GM21717 (cell line): ENCODE results near the gene RALGPS2.

Source experiments
- ATAC-seq: cut with Tn5 transposase; IDR thresholded peaks from one replicate; pipeline ENCODE4 v1.9.1; 2021; ENCODE audit warnings: mild to moderate bottlenecking, moderate library complexity; ENCODE audit not compliant: unreplicated experiment

The RALGPS2 gene

DNA sequence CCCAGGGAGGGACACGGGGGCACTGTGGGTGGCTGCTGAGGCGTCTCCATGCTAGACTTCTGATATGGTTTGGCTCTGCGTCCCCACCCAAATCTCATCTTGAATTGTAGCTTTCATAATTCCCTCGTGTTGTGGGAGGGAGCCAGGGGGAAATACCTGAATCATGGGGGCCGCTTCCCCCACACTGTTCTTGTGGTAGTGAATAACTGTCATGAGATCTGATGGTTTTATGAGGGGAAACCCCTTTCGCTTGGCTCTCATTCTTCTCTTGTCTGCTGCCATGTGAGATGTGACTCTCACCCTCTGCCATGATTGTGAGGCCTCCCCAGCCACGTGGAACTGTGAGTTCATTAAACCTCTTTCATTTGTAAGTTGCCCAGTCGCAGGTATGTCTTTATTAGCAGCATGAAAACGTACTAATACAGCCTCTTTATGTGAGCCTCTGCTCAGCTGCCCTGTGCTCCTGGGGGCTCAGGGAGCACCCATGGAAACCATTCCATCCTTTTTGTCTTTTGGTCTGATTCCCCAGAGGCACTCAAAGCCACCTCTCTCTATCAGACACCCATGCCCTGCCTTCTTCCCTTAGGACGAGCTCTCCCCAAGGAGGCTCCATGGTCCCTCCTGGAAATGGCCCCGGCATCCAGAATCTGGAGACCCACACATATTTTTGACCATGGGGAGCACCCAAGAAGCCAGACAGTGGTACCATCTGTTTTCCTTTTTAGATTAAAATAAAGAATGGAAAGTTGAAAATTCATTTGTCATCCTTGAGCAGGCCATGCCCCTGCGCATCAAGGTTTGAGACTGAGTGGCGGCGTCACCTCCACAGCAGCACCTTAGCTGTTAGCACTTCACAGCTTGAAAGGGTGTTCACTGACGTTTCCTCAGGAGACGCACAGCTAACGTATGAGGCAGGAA lies 234.8 kb downstream of the RALGPS2 start:
- no peak for ATAC-seq

DNA sequence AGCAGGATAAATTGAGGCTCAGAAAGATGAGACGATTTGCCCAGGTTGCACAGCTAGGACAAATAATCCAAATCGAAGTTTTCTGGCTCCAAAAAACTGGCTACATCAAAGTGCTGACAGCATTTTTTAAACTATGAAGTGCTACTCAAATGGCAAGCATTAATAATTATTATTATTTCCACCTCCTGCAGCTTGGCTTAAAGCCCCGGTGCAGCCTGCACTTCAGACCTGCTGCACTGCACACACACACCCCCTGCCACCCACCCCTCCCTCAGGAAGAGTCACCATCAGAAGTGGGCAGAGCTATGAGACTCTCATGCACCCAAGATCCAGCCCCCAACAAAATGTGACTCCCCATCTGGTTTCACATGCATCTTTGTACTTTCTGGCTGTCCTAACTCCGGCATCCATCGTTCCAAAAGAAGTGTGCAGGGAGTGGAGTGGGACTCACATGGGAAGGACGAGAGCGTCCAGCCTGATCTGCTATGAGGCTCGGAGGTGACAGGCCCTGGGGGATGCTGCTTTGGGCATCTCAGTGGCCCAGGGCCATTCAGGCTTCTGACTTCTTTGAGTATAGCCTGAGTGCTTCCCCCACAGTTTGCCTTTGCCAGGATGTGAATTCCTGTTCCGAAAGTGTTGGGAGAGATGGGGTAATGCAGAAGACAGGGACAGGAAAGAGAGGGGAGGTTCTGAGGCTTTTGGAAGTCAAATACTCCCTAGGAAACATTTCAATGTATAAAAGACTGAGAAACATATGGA lies 235.6 kb downstream of the RALGPS2 start:
- ATAC-seq = no peak

DNA sequence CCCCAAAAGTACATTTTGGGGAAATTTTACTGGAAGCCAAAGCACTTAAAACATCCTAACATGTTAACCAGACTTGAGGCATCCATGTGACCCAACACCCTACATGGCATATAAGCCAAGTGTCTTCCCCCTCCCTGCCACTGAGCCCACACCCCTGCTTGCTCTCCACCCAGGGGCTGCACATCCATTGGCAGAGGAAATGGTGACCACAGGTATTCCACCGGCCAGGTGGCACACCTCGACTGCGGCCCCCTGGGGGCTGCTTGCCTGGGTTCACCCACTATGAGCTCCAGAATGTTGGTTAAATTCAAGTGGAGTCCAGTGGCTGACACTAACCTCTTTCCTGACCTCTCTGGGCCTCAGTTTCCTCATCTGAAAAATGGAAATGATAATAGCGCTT lies 236.3 kb downstream of the RALGPS2 start:
- no peak for ATAC-seq

DNA sequence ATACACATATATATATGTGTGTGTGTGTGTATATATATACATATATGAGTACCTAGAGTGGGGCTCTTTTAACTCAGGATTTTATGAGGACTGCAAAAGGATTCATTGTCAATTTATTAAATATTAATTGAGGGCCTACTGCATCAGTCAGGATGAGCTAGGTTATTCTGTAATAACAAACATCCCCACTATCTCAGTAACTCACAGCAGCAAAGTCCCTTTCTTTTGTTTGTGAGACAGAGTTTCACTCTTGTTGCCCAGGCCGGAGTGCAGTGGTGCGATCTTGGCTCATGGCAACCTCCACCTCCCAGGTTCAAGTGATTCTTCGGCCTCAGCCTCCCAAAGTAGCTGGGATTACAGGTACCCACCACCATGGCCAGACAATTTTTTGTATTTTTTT lies 236.8 kb downstream of the RALGPS2 start:
- ATAC-seq = no peak

DNA sequence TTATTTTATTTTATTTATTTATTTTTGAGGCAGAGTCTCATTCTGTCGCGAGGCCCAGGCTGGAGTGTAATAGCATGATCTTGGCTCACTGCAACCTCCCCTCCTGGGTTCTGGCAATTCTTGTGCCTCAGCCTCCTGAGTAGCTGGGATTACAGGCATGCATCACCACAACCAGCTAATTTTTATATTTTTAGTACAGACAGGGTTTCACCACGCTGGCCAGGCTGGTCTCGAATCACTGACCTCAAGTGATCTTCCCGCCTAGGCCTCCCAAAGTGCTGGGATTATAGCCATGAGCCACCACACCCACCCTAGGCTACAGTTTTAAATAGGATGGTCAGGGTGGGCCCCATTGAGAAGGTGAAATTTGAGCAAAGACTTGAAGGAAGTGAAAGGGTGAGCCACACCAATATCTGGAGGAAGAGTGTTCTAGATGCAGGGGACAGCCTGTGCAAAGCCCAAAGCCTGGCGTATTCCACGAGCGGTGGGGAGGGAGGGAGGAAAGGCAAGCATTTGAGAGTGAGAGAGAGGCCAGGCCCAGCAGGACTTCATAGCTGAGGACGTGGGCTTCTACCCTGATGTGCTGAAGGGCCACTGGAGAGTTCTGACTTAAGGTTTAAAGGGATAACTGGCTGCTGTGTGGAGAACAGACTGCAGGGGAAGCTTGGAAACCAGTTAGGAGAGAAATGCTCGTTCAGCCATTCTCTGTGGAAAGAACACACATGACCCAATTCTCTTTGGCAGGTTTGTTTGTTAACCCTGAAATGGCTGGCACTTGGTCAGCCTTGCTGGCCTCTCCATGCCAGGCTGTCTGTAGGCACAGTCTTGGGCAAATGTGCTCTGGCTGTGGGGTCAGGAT lies 238.0 kb downstream of the RALGPS2 start:
- ATAC-seq = no peak

DNA sequence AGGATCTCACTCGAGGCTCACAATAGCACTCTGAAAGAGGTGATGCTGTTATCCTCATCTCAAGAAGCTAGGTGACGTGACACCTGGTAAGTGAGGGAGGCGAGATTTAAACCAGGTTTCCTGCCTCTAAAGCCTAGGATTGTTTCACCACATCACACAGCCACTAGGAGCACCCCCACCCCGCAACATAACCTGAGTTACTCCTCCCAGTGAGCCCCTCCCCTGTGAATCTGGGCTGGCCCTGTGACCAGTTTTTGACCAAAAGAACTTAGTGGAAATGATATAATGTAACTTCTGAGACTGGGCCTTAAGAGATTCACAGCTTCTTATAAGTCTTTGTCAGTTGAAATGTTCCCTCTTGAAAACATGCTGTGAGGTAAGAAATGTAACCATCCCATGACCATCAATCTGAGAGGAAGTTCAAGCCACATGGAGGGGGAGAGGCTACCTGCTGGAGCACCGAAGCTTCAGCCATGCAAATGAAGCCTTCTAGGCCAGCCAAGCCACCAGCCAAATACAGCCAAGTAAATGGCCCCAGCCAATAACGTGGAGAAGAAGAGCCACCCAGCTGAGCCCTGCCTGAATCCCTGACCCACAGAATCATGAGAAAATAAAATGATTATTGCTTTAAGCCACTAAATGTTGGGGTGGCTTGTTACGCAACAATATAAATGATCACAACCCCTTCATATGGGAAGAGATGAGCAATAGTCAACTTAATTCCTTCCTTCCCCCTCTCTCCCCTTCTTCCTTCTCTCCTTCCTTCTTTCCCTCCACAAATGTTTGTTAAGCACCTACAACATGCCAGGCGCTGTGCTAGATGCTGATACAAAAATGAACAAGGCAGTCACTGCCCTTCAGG lies 239.7 kb downstream of the RALGPS2 start:
- ATAC-seq = no peak

DNA sequence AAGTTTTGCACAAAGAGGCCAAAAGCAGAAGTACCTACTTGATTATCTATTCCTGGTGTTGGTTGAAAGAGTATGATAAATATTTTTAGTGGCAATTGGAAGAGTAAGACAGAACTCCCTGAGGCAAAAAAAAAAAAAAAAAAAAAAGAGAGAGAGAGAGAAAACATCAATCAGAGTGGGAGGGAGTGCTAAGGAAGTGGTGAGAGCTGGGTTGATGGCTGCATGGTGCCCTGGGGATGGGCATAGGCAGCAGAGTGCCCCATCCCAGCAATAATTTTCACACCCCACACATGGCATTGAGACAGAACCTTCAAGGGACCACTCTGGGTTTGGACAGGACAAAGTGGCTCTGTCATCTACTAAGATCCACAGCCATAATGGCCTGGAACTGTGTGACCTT lies 241.3 kb downstream of the RALGPS2 start:
- no peak for ATAC-seq

DNA sequence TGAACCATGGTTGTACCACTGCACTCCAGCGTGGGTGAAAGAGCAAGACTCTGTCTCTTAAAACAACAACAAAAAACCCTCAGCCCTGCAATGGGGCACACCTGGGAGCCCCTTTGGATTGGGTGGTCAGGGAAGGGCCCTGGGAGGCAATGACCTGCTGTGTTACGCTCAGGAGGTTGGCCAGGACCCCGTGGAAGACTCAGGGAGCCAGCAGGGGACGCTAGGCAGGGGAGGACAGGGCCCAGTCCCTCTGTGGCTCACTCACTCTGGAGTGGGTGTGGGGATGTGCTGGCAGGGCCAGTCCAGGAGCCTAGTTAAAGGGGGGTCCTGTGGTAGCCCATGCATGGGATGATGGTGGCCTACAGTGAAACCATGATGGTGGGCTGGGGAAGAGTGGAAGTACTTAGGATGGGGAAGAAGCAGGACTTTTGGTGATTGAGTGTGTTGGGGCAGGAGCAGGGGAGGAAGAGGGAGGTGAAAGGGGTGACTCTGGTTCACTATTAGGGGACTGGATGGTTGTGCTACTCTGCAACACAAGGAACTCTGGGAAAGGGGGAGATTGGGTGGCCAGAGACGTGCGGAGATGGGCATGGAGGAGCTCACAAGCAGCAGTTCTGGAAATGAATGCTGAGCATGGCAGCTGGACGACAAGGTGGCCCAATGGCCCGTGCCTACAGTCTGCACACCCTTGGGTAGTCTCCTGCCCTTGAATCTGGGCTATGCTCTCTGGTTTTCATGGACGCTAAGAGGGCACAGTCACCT lies 244.4 kb downstream of the RALGPS2 start:
- no peak for ATAC-seq

DNA sequence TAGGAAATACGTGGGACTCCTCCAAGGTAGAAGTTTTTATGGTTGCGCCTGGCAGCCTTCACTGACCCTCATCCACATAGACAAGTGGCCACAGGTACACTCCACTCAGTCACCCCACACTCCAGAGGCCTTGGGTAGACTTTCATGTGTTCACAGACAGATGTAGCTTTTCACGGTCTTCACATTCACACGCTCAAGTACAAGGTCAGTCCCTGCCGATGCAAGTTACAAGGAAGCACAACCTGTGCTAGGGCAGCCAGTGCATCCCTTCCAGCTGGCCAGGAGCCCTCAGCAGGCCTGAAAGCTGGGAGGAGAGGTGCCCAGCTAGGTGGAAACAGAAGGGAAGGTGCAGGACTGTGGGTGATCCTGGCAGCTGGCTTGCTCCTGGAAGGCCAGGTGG lies 245.1 kb downstream of the RALGPS2 start:
- no peak for ATAC-seq
